ENCODE results near the gene SIGLEC8.

GRCh38 chr19:51421229-51422052 lies 36.8 kb downstream of the SIGLEC8 start:
- TF ChIP-seq CTCF (IDR thresholded peaks at IDR 0.05; ENCODE audit: low read depth, low read length) = no peak
- no peak for TF ChIP-seq EZH2phosphoT487 (IDR thresholded peaks at IDR 0.05; ENCODE audit: low read depth)

Data from OCI-LY3 (cell line).